ENCODE data around the gene BCDIN3D. TPM values are rescaled to one million over a fixed set of nuclear protein-coding genes. Genes with fewer than 3 reads are reported as not detected.
"Not testable (repeated sequence)": the region's sequence is repeated elsewhere in the genome, so short reads cannot be mapped to it uniquely, and the experiment has no call there.

The BCDIN3D gene
- total RNA-seq, 1 experiment from 2014 or later = 5.3 TPM

DNA sequence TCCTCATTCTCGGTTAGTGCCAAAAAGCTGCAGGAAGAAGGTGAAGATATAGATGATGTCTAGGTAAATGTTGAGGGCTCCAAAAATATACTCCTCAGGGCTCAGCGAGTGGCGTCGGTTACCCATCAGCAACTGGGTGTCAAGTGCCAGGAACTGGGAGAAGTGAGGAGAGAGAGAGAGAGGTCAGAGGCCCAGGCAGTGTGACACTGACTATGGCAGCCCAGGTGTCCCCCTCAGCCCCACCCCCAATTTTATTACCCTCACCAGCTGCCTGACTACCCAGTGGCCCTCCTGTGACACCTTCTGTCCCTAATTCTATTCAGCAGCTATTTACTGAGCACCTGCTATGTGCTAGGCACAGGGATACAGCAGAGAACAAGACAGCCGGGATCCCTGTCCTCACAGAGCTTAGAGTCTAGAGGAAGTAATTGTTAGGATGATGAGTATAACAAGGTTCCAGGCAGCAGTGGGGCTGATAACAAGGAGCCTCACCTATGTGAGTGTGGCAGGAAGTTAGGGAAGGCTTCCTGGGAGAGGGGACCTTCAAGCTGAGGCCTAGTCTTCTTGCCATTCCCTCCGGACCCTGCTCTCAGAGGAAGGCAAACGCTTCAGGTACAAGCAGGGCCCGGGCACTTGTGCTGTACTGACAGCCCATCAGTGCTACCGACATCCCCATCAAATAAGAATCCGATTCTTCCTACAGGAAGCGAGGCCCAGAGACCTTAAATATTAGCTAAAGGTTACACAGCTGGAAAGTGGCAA, 27.8 kb upstream of the BCDIN3D start:
- Histone ChIP-seq H3K36me3 (no peaks in the 10 kb centered on the region), H3K4me1 (peaks cover 66% of the 10 kb centered on the region), H3K27ac (peak overlapping the region; percentile 71; the same call in 1 of the 2 replicates), H3K27me3 (no peaks in the 10 kb centered on the region), H3K4me3 (no peak overlapping the region), H3K9me3 (replicated peaks) (no peaks in the 10 kb centered on the region)
- DNase-seq = no peak

DNA sequence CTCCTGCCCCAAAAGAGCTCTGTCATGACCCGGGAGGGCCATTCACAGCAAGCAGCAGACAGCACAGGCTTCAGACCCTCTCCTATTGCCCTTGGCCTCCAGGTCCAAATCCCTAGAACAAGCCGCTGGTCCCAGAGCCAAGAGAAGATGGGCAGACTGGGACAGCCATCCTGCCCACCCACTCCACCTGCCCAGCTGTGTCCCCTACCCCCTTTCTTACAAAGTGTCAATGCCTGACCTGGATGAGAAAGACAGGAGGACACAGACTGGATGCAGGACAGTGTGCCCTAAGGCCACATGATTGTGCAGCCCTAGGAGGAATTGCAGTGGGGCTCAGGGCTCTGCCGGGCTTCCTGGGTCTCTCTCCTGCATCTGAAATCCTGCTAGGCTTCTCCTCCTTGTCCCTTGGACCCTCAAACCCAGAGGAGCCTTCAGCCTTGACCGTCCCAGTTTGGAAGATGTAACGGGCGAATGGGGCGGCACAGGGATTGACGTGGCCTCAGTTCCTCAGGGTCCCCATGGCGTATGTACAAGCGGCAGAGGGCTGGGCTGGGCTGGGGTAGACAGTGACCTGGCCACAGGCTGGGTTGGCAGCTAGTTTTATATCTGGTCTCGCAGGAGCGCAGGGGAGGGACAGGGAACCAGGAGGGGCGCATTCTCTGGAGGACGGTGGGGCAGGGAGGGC, 27.1 kb upstream of the BCDIN3D start:
- H3K9me3 ChIP-seq (replicated peaks) = no peaks in the 10 kb centered on the region
- no peak overlapping the region for H3K4me3 ChIP-seq
- H3K4me1 ChIP-seq = peaks cover 66% of the 10 kb centered on the region
- peak in 1 of 2 experiments; percentile 37 for DNase-seq
- peak overlapping the region; percentile 71 for H3K27ac ChIP-seq
- no peaks in the 10 kb centered on the region for H3K36me3 ChIP-seq
- H3K27me3 ChIP-seq = no peaks in the 10 kb centered on the region

DNA sequence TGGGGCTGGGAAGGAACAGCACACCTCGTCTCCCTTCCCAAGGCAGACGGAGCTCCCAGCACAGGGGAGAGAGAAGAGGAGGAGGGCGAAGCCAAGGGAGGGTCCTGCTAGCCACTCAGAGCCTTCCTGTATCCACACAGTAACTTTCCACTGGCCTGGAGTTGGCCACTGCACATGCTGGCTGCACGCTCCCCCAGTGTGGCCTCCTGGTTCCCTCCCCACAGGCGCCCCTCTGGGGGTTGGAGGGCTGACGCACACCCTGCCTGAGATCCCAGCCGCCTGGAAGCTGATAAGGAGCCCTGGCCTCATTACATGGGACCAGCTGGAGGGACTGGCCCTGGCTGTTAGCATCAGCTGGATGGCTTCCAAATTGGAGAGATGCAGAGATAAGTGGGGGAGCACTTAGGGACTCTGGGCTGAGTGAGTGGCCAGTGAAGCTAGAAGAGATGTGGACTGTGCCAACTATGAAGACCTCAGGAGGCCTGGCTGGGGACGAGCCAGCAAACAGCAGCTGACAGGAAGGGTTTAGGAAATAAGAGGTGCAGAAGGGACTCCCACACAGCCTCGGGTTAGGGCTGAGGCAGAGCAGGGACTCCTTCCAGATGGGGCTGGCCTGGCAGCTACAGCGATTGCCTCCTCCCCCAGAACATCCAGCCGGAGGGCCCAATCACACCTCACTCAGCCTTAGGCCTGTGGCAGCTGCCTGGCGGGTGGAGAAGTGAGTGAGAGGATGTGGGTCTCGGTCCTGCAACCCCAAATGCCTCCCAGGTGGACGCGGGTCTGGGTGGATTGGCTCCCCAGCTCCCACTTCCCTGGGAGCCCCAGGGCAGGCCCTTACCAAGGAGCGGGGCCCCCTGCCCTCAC, 26.3 kb upstream of the BCDIN3D start:
- Histone ChIP-seq H3K27ac (peak overlapping the region; percentile 71), H3K4me3 (peak overlapping the region; percentile 13), H3K36me3 (no peaks in the 10 kb centered on the region), H3K9me3 (replicated peaks) (no peaks in the 10 kb centered on the region), H3K4me1 (peaks cover 70% of the 10 kb centered on the region), H3K27me3 (no peaks in the 10 kb centered on the region)
- peak; percentile 99 to 100 for DNase-seq

DNA sequence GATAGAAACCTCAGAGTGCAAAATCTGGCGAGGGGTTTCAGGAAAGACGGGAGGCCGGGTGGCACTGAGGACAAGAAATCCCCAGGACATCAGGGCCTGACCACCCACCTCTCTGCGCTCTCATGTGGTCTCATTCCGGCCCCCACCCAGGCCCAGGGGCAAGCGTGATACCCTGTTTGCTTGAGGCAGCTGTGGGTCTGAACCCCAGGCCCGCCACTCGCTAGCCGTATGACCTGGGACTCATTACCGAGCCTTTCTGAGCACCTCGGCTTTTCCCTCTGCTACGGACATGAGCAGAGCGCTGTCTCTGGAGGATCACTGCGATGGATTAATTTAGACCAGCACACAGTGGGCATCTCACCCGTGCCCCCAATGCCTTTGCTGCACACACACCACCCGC, 25.5 kb upstream of the BCDIN3D start:
- no peaks in the 10 kb centered on the region for H3K27me3 ChIP-seq
- peaks cover 71% of the 10 kb centered on the region for H3K4me1 ChIP-seq
- peak; percentile 36 to 54 for DNase-seq
- no peaks in the 10 kb centered on the region for H3K36me3 ChIP-seq
- no peaks in the 10 kb centered on the region for H3K9me3 ChIP-seq (replicated peaks)
- peak overlapping the region; percentile 57 for H3K27ac ChIP-seq
- peak overlapping the region; percentile 13 for H3K4me3 ChIP-seq

DNA sequence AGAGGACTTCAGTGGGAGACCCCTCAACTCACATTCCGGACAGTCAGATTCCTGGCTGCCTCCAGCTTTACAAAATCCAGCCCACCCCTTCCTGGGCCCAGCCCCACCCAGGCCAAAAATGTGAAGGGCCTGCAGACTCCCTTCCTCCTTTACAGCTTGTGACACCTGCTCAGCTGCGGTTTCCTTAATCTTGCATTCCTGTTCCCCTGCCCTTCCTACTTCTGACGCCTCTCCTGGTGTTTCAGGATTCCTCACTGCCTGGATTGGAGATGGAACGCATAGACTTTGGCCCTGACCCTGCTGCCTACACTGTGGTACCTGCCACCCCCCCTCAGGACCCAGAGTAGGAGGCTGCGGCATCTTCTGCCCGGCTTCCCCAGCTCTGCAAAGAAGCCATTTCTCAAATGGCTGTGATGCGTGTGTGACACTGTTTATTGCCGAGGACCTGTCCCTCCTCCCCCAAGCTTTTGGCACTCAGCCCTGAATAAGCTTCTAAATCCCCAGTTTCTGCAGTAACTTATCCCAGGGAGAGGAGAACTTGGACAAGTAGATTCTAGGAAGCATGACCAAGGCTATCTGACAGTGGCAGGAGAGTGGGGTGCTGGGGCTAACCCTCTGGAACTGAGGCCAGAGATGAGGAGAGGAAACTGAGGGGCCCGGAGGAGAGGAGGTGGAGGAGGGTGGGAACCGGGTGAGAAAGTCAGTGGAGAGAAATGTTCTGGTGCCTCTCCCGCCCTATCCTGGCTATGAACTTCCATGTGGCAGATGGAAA, 24.9 kb upstream of the BCDIN3D start:
- Histone ChIP-seq H3K4me3 (no peak overlapping the region; the same call in 1 of the 2 replicates), H3K27me3 (no peaks in the 10 kb centered on the region), H3K4me1 (peaks cover 64% of the 10 kb centered on the region), H3K27ac (peak overlapping the region; percentile 57), H3K9me3 (replicated peaks) (no peaks in the 10 kb centered on the region), H3K36me3 (no peaks in the 10 kb centered on the region)
- DNase-seq = peak; percentile 74 to 76

DNA sequence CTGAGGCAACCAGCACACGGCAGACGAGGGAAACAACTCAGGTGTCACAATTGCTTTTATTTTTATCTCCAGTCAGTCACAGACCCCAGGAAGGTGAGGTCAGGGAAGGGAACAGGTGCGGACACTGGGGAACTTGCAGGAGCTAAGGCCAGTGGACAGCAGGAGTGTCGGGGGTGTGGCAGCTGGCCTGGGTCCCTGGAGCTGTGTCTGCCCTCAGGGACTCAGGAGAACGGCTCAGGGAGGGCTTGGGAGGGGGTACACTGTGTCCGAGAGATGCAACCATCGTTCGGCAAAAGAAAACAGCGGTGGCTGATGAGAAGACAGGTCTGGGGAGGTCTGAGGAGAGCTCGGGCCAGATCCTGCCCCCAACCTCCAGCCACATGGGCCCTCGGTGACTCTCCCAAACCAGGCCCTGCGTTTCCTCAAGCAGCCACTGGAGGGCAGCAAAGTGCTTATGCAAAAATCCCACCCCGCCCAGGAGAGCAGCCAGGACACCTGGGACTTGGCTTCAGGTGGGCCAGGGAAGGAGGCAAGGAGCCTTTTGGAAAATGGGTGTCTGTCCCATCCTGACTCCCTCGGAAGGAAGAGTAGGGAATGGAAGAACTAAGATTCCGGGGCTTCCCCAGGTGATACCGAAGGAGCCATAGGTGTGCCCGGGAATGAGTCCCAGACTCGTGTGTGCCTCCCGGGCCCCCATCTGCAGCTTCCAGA, 24.1 kb upstream of the BCDIN3D start:
- H3K4me3 ChIP-seq = no peak overlapping the region
- H3K27ac ChIP-seq = peak overlapping the region; percentile 57; the same call in 1 of the 2 replicates
- no peaks in the 10 kb centered on the region for H3K36me3 ChIP-seq
- H3K4me1 ChIP-seq = peaks cover 57% of the 10 kb centered on the region
- peak; percentile 74 to 89 for DNase-seq
- no peaks in the 10 kb centered on the region for H3K27me3 ChIP-seq
- H3K9me3 ChIP-seq (replicated peaks) = no peaks in the 10 kb centered on the region

DNA sequence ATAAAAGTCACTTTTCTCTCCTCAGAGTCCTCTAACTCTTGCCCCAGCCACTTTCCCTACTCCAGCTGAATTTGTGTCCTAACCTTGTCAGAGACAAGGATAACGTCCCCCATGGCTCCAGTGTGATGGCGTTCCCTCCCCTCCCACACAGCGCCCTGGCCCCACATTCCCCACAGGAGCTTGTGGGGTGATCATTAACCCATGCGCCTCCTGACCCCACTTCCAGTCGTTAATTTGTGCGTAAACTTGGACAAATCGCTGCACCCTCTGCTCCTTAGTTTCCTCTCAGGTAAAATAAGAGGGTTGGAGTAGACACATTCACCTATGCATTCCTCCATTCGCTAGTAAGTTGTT, 22.9 kb upstream of the BCDIN3D start:
- Histone ChIP-seq H3K36me3 (no peaks in the 10 kb centered on the region), H3K4me3 (no peak overlapping the region), H3K27me3 (no peaks in the 10 kb centered on the region), H3K4me1 (peaks cover 46% of the 10 kb centered on the region), H3K9me3 (replicated peaks) (no peaks in the 10 kb centered on the region), H3K27ac (no peak overlapping the region)
- no peak for DNase-seq

DNA sequence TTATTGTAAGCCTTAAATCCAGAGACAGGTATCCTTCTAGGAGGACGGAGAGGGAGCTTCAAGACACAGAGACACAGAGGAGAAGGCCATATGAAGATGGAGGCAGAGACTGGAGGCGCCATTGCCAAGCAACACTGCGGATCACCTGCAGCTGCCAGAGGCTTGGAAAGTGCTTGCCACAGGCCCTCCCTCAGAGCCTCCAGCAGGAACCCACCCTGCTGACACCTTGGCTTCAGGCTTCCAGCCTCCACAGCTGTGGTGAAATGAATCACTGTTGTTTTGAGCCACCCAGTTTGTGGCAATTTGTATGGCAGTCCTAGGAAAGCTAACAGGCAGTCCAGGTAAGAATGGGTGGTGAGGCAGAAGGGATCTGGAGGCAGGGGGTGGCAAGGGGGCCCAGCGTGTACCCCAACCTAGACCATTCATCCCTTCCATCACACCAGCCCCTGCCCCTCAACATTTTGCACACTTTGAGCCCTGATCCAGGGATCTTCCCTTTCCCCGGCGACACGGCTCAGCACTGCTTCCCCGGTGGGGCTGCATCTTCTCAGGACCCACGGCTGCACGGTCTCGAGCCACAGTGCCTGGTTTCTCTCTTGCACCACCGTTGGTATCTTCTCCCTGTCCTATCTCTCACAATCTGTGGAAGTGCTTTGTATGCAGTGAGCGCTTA, 22.3 kb upstream of the BCDIN3D start:
- DNase-seq = no peak
- no peak overlapping the region for H3K4me3 ChIP-seq
- no peaks in the 10 kb centered on the region for H3K9me3 ChIP-seq (replicated peaks)
- no peaks in the 10 kb centered on the region for H3K27me3 ChIP-seq
- H3K36me3 ChIP-seq = no peaks in the 10 kb centered on the region
- H3K27ac ChIP-seq = no peak overlapping the region
- H3K4me1 ChIP-seq = peaks cover 41% of the 10 kb centered on the region

DNA sequence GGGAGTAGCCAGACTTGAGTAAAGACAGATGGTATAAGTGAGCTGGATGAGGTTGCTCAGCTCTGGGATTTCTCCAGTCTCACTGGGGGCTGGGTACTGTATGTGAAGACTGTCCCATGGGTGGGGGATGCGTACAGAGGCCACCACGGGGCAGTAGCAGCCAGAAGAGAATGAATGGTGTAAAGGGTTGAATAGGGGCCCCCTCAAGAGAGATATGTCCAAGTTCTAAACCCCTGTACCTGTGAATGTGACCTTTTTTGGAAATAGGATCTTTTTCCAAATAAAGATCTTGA, 21.8 kb upstream of the BCDIN3D start:
- no peaks in the 10 kb centered on the region for H3K27me3 ChIP-seq
- H3K4me1 ChIP-seq = peaks cover 36% of the 10 kb centered on the region
- H3K9me3 ChIP-seq (replicated peaks) = no peaks in the 10 kb centered on the region
- no peak overlapping the region for H3K27ac ChIP-seq
- H3K36me3 ChIP-seq = no peaks in the 10 kb centered on the region
- DNase-seq = no peak
- H3K4me3 ChIP-seq = no peak overlapping the region

DNA sequence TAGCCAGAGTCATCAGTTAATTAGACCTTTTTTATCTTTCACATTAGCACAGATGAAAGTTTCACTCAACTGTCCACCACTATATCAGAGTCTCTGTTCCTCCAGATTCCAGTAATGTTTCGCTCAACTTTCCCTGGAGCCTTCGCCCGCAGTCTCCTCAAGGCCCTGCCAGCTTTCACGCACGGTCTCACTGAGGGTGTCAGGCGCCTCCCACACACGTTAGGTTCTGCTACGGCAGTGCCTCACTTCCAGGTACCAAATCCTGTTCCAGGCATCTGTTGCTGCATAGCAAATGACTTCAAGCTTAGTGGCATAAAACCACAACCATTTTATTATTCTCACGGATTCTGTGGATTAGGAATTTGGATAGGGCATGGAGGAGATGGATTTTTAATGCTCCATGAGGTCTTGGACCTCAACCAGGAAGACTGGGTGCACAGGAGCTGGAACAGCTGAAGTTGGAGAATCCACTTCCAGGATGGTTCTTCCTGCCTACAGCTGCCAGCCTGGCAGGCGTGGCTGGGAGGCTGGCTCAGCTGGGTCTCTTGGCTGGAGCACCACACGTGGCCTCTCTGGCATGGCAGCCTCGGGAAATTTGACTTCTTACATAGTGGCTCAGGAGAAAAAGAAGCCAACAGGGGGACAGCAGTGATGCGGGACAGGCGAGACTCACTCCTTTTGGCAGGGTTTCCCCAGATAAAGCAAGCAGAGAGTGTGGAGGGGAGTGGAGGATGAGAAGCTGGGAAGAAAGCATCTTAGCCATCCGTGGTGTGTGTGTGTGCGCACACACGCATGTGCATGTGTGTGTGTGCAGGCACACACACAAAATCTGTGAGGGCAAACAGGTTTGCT, 21.3 kb upstream of the BCDIN3D start:
- peak; percentile 38 to 57 for DNase-seq
- Histone ChIP-seq H3K4me3 (no peak overlapping the region), H3K27me3 (no peaks in the 10 kb centered on the region), H3K4me1 (peaks cover 33% of the 10 kb centered on the region), H3K27ac (no peak overlapping the region), H3K9me3 (replicated peaks) (no peaks in the 10 kb centered on the region), H3K36me3 (no peaks in the 10 kb centered on the region)

DNA sequence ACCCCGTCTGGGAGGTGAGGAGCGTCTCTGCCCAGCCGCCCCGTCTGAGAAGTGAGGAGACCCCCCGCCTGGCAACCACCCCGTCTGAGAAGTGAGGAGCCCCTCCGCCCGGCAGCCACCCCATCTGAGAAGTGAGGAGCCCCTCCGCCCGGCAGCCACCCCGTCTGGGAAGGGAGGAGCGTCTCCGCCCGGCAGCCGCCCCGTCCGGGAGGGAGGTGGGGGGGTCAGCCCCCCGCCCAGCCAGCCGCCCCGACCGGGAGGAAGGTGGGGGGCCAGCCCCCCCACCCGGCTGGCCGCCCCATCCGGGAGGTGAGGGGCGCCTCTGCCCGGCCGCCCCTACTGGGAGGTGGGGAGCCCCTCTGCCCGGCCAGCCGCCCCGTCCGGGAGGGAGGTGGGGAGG, 18.0 kb upstream of the BCDIN3D start:
- H3K27ac ChIP-seq; DNase-seq; H3K36me3 ChIP-seq; H3K9me3 ChIP-seq (replicated peaks); H3K27me3 ChIP-seq; H3K4me3 ChIP-seq: not testable (repeated sequence)
- peaks cover 10% of the 10 kb centered on the region for H3K4me1 ChIP-seq

DNA sequence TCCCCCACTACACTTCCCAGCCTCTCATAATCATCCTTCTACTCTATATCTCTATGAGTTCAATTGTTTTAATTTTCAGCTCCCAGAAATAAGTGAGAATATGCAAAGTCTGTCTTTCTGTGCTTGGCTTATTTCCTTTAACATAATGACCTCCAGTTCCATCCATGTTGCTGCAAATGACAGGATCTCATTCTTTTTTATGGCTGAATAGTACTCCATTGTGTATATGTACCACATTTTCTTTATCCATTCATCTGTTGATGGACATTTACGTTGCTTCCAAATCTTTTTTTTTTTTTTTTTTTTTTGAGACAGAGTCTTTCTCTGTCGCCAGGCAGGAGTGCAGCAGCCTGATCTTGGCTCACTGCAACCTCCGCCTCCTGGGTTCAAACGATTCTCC, 13.0 kb upstream of the BCDIN3D start:
- not testable (repeated sequence) for H3K36me3 ChIP-seq; H3K27ac ChIP-seq; H3K27me3 ChIP-seq; DNase-seq; H3K9me3 ChIP-seq (replicated peaks); H3K4me1 ChIP-seq; H3K4me3 ChIP-seq

DNA sequence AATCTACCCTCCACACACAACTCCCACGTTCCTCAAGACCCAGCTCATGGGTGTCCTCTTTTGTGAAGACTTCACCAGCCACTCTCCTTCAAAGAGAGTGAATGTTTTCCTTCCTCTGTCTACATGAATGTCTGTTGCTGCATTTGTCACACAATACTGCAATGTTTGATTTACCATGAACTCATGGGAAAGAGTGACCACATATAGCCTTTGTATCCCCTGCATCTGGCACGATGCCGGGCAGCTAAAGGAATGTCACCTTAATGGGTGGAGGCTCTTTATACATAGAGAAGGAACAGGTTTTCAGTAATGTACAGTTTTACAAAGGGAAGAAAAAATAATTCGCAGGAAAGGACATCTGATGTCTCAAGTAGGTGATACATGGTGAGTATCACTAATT, 12.1 kb upstream of the BCDIN3D start:
- DNase-seq = no peak
- H3K36me3 ChIP-seq = no peaks in the 10 kb centered on the region
- H3K4me1 ChIP-seq = no peaks in the 10 kb centered on the region
- H3K9me3 ChIP-seq (replicated peaks) = no peaks in the 10 kb centered on the region
- H3K27ac ChIP-seq = no peak overlapping the region
- no peaks in the 10 kb centered on the region for H3K27me3 ChIP-seq
- no peak overlapping the region for H3K4me3 ChIP-seq

Data from SJCRH30 (cell line).